Neural progenitor cell (in vitro differentiated cells): Measurements from ENCODE around the gene GCSAML.

Experiments used
- EZH2 ChIP-seq: fragments of 200-600 bp; sonication (generic); IDR thresholded peaks from 2 replicates; pipeline ENCODE4 v1.6.1; 2017; ENCODE audit warnings: antibody characterized with exemption, mild to moderate bottlenecking, moderate library complexity
- EZH2phosphoT487 ChIP-seq: fragments of 200-600 bp; sonication (generic); IDR thresholded peaks from 2 replicates; pipeline ENCODE4 v1.6.1; 2017; ENCODE audit warnings: antibody characterized with exemption
- TF ChIP-seq, protein P1 (sequence below): fragments of 200-600 bp; sonication (generic); IDR thresholded peaks from 2 replicates; pipeline ENCODE4 v1.5.1; 2017; ENCODE audit warnings: antibody characterized with exemption, mild to moderate bottlenecking

DNA sequence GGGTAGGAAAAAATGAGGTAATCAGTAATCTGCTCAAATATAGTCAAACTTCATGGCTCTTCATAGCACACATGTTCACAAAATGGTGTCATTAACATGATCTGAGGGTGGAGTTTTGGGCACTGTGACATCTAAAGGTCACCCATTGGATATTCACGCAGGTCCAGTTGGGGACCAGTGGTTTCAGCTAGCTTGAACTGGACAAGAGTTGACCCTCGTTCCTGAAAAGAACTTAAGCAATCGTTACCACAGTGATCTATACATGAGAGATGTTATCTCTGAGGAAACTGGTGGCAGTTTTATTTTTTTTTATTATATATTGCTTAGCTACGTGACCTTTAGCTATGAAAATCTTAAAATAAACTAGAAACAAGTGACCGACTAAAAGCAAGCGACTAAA is 9.7 kb upstream of the GCSAML start:
- TF ChIP-seq, protein P1, sequence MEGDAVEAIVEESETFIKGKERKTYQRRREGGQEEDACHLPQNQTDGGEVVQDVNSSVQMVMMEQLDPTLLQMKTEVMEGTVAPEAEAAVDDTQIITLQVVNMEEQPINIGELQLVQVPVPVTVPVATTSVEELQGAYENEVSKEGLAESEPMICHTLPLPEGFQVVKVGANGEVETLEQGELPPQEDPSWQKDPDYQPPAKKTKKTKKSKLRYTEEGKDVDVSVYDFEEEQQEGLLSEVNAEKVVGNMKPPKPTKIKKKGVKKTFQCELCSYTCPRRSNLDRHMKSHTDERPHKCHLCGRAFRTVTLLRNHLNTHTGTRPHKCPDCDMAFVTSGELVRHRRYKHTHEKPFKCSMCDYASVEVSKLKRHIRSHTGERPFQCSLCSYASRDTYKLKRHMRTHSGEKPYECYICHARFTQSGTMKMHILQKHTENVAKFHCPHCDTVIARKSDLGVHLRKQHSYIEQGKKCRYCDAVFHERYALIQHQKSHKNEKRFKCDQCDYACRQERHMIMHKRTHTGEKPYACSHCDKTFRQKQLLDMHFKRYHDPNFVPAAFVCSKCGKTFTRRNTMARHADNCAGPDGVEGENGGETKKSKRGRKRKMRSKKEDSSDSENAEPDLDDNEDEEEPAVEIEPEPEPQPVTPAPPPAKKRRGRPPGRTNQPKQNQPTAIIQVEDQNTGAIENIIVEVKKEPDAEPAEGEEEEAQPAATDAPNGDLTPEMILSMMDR, result no peak
- no peak for TF ChIP-seq EZH2
- no peak for TF ChIP-seq EZH2phosphoT487
